ENCODE data around the gene ODAD2.
"Not testable (repeated sequence)": the region's sequence is repeated elsewhere in the genome, so short reads cannot be mapped to it uniquely, and the experiment has no call there.

The ODAD2 gene

DNA sequence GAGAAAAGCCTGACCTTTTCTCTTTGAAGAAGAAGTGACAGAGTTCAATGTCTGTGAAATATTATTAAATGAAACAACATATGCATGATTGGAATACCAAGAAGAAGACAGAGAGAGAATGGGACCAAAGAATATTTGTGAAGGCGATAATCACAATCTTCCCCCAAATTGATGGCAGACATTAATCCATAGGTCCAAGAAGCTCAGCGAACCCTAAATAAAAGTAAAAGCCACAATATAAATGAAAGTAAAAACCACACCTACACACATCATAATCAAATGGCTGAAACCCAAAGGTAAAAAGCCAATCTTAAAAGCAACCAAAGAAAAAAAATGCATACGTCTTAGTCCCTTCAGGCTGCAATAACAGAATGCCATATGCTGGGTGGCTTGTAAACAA, 84.0 kb downstream of the ODAD2 start:
- TF ChIP-seq, protein P1, sequence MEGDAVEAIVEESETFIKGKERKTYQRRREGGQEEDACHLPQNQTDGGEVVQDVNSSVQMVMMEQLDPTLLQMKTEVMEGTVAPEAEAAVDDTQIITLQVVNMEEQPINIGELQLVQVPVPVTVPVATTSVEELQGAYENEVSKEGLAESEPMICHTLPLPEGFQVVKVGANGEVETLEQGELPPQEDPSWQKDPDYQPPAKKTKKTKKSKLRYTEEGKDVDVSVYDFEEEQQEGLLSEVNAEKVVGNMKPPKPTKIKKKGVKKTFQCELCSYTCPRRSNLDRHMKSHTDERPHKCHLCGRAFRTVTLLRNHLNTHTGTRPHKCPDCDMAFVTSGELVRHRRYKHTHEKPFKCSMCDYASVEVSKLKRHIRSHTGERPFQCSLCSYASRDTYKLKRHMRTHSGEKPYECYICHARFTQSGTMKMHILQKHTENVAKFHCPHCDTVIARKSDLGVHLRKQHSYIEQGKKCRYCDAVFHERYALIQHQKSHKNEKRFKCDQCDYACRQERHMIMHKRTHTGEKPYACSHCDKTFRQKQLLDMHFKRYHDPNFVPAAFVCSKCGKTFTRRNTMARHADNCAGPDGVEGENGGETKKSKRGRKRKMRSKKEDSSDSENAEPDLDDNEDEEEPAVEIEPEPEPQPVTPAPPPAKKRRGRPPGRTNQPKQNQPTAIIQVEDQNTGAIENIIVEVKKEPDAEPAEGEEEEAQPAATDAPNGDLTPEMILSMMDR (IDR thresholded peaks at IDR 0.05; ENCODE audit: low read depth, low read length, missing control alignments), result no peak
- H3K4me3 ChIP-seq (ENCODE audit: low read depth, low read length), result no peak overlapping the region
- DNase-seq (ENCODE audit: low read depth), result no peak
- in situ Hi-C loops (cut with HindIII; ENCODE audit: low sequenced_read_pairs), result no loop called here

DNA sequence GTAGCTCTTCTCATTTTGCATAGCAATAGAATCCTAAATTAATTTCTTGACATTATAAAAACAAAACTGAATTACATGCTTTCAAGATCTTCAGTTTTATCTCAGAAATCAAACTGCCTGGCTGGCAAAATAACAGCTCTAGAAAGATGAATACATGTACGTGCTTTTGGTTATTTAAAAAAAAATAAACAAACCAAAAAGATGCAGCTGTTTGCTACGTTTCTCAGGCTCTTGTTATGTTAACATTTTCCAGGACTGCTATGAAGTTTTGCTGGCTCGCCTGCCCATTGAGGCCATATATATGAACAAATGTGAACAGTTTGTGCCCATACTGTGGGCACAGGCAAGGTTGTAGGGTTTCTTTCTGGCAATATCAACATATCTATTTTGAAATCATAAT, 86.6 kb downstream of the ODAD2 start:
- TF ChIP-seq, protein P1 (IDR thresholded peaks at IDR 0.05; ENCODE audit: low read depth, low read length, missing control alignments), result no peak
- no peak overlapping the region for H3K4me3 ChIP-seq (ENCODE audit: low read depth, low read length)
- in situ Hi-C loops (cut with HindIII; ENCODE audit: low sequenced_read_pairs), result no loop called here

DNA sequence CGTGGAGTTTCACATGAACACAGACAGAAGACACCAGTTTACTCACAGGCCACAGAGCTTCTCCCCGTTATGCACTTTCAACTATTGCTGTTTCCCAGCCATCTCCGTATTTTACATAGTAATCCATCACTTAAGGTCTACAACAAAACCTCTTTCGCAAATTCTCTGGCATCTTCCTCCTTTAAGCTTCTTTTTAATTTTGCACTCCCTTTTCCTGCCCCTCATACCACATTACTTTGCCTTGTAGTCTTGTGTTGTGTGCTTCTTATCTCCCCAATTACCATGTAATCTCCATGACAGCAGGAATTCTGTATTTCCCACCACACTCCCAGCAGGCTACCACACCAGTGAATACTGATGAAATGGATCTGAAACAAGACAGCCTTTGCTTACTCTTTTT, 87.3 kb downstream of the ODAD2 start:
- no peak overlapping the region for H3K4me3 ChIP-seq (ENCODE audit: low read depth, low read length)
- peak; percentile 59 for DNase-seq (ENCODE audit: low read depth)
- TF ChIP-seq, protein P1 (IDR thresholded peaks at IDR 0.05; ENCODE audit: low read depth, low read length, missing control alignments), result no peak
- in situ Hi-C loops (cut with HindIII; ENCODE audit: low sequenced_read_pairs), result no loop called here

More for the DNA sequence above, 86.6 kb downstream of the ODAD2 start:
- no peak for DNase-seq (ENCODE audit: low read depth)

DNA sequence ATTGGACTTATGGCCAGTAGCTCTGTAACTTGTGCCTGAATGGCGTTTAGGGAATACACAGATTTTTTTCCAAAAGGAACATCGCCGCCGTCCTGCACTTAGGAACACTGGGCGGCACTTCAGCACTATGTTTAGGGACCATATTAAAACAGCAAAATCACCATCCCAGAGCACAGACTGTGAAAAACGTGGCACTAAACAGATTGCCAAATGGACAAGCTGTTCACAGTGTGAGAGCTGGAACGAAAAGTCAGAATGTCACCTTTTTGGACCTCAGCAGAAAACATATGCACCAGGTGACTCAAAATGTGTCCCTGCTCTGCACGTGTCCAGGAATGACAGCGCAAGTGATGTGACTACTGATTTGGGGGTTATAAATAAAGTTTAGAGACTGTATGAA, 87.9 kb downstream of the ODAD2 start:
- no peak for DNase-seq (ENCODE audit: low read depth)
- in situ Hi-C loops (cut with HindIII; ENCODE audit: low sequenced_read_pairs), result no loop called here
- no peak overlapping the region for H3K4me3 ChIP-seq (ENCODE audit: low read depth, low read length)
- TF ChIP-seq, protein P1 (IDR thresholded peaks at IDR 0.05; ENCODE audit: low read depth, low read length, missing control alignments), result no peak

DNA sequence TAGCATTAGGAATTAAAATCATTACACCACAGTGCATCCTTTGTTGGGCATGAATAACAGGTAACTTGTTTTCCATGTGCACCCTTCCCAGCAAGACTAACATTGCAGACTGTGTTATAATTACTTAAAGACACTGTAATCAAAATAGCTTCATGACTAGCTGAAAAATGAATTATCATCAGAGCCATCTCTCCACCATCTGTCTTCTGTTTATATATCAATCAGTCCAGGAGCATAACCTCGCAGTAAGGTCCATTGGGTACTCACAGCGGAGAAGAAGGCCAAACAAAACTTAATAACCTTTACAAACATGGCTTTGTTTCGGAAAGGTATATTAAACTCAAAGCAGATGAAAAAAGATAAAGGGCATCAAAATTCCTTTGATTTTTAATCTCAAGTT, 90.6 kb downstream of the ODAD2 start:
- no peak overlapping the region for H3K4me3 ChIP-seq (ENCODE audit: low read depth, low read length)
- TF ChIP-seq, protein P1 (IDR thresholded peaks at IDR 0.05; ENCODE audit: low read depth, low read length, missing control alignments), result no peak
- no peak for DNase-seq (ENCODE audit: low read depth)
- in situ Hi-C loops (cut with HindIII; ENCODE audit: low sequenced_read_pairs), result no loop called here

DNA sequence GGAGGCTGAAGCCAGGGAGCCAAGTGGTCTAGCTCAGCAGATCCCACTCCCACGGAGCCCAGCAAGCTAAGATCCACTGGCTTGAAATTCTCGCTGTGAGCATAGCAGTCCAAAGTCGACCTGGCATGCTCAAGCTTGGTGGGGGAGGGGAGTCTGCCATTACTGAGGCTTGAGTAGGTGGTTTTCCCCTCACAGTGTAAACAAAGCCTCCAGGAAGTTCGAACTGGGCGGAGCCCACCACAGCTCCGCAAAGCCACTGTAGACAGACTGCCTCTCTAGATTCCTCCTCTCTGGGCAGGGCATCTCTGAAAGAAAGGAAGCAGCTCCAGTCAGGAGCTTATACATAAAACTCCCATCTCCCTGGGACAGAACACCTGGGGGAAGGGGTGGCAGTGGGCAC, 99.4 kb downstream of the ODAD2 start:
- in situ Hi-C loops (cut with HindIII; ENCODE audit: low sequenced_read_pairs); DNase-seq (ENCODE audit: low read depth); H3K4me3 ChIP-seq (ENCODE audit: low read depth, low read length): not testable (repeated sequence)

DNA sequence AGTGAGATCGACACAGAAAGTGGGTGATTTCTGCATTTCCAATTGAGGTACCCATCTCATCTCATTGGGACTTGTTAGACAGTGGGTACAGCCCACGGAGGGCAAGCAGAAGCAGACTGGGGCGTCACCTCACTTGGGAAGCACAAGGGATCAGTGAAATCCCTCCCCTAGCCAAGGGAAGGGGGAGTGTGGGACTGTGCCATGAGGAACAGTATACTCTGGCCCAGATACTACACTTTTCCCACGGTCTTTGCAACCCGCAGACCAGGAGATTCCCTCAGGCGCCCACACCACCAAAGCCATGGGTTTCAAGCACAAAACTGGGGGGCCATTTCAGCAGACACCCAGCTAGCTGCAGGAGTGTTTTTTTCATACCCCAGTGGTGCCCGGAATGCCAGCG, 99.8 kb downstream of the ODAD2 start:
- in situ Hi-C loops (cut with HindIII; ENCODE audit: low sequenced_read_pairs), result no loop called here
- no peak overlapping the region for H3K4me3 ChIP-seq (ENCODE audit: low read depth, low read length)
- TF ChIP-seq, protein P1 (IDR thresholded peaks at IDR 0.05; ENCODE audit: low read depth, low read length, missing control alignments), result no peak
- DNase-seq (ENCODE audit: low read depth), result no peak
